IMR-90 (cell line): ENCODE results near the gene LAMB3. TPM values are rescaled to one million over a fixed set of nuclear protein-coding genes. Genes with fewer than 3 reads are reported as not detected.

Source experiments
- ATAC-seq: fragments of 200-7000 bp; cut with Tn5 transposase; 2 replicates; pipeline ENCODE4 v1.9.1; 2020; ENCODE audit warnings: low read depth, mild to moderate bottlenecking, moderate library complexity
- BruUV-seq: library from RNA; stranded (reverse); fragments of 400-500 nt; replicated peaks from 2 replicates; lab custom pipeline; 2021; lab: Mats Ljungman, UMichigan
- CTCF ChIA-PET: fragments of 300-600 bp; formaldehyde crosslinking; extraction: SDS; loops from one replicate; lab custom pipeline; 2021; ENCODE audit warnings: antibody characterized with exemption; lab: Yijun Ruan, JAX
- POLR2A ChIA-PET: fragments of 300-600 bp; sonication (Branson Sonifier 250); formaldehyde crosslinking; loops from one replicate; lab custom pipeline; 2022; ENCODE audit warnings: antibody characterized with exemption; ENCODE audit not compliant: unreplicated experiment; lab: Charles Lee
- DNase-seq: peaks from one replicate; pipeline ENCODE4 v3.0.0; 2013
- H2AFZ ChIP-seq: replicated peaks from 2 replicates; pipeline ENCODE3; 2013; ENCODE audit warnings: low read length, mild to moderate bottlenecking; ENCODE audit not compliant: poor library complexity
- H2AK5ac ChIP-seq: 2 replicates; pipeline ENCODE4 v1.6.1; 2013; ENCODE audit warnings: low read depth, low read length, inconsistent platforms
- H2AK9ac ChIP-seq: replicated peaks from 2 replicates; pipeline ENCODE3; 2013; ENCODE audit warnings: mild to moderate bottlenecking, low read depth, low read length, moderate library complexity; ENCODE audit not compliant: poor library complexity
- H2BK120ac ChIP-seq: 2 replicates; pipeline ENCODE4 v1.6.1; 2013; ENCODE audit warnings: low read depth, low read length, inconsistent platforms
- H2BK15ac ChIP-seq: 3 replicates; pipeline ENCODE4 v1.6.1; 2013; ENCODE audit warnings: low read depth, low read length, inconsistent platforms
- H2BK20ac ChIP-seq: 2 replicates; pipeline ENCODE4 v1.6.1; 2013; ENCODE audit warnings: low read depth, mild to moderate bottlenecking, inconsistent platforms, low read length, moderate library complexity
- H2BK5ac ChIP-seq: 2 replicates; pipeline ENCODE4 v1.6.1; 2013; ENCODE audit warnings: mild to moderate bottlenecking, low read depth, low read length, inconsistent platforms; ENCODE audit not compliant: poor library complexity, severe bottlenecking
- H3K14ac ChIP-seq: replicated peaks from 2 replicates; pipeline ENCODE4 v1.6.1; 2013; ENCODE audit warnings: low read depth, low read length, inconsistent platforms
- H3K18ac ChIP-seq: 2 replicates; pipeline ENCODE4 v1.6.1; 2013; ENCODE audit warnings: low read depth, low read length, control low read depth
- H3K23ac ChIP-seq: 2 replicates; pipeline ENCODE4 v1.6.1; 2013; ENCODE audit warnings: low read depth, low read length, inconsistent platforms
- H3K27ac ChIP-seq: 2 replicates; pipeline ENCODE4 v1.5.1; 2013; ENCODE audit warnings: mild to moderate bottlenecking, control low read depth, low read length; ENCODE audit not compliant: insufficient read depth
- H3K27me3 ChIP-seq: 2 replicates; pipeline ENCODE4 v1.6.1; 2013; ENCODE audit warnings: low read length; ENCODE audit not compliant: control insufficient read depth, insufficient read depth
- H3K36me3 ChIP-seq: 2 replicates; pipeline ENCODE4 v1.6.1; 2013; ENCODE audit warnings: low read length, mixed read lengths; ENCODE audit not compliant: control insufficient read depth, insufficient read depth
- H3K4ac ChIP-seq: 2 replicates; pipeline ENCODE4 v1.6.1; 2013; ENCODE audit warnings: low read depth, low read length, inconsistent platforms
- H3K4me1 ChIP-seq: 2 replicates; pipeline ENCODE4 v1.6.1; 2013; ENCODE audit warnings: low read length, mixed read lengths; ENCODE audit not compliant: control insufficient read depth, insufficient read depth
- H3K4me2 ChIP-seq: 2 replicates; pipeline ENCODE4 v1.6.1; 2013; ENCODE audit warnings: low read depth, mild to moderate bottlenecking, control low read depth, low read length, moderate library complexity
- H3K4me3 ChIP-seq: 2 replicates; pipeline ENCODE4 v1.5.1; 2013; ENCODE audit warnings: low read depth, mild to moderate bottlenecking, control low read depth, low read length, moderate library complexity; ENCODE audit not compliant: insufficient read depth
- H3K56ac ChIP-seq: 2 replicates; pipeline ENCODE4 v1.6.1; 2013; ENCODE audit warnings: low read length, inconsistent platforms; ENCODE audit not compliant: insufficient read depth; ENCODE audit errors: extremely low read depth
- H3K79me1 ChIP-seq, 2 experiments: 2 replicates each; pipeline ENCODE4 v1.6.1; 2013; ENCODE audit warnings: low read length in 2 of 2, inconsistent platforms in 1 of 2, low read depth in 1 of 2
- H3K9ac ChIP-seq: 2 replicates; pipeline ENCODE4 v1.6.1; 2013; ENCODE audit warnings: low read depth, low read length, control low read depth
- H3K9me1 ChIP-seq: 2 replicates; pipeline ENCODE4 v1.6.1; 2013; ENCODE audit warnings: low read length, inconsistent platforms; ENCODE audit not compliant: insufficient read depth
- H3K9me3 ChIP-seq: 2 replicates; pipeline ENCODE4 v1.6.1; 2013; ENCODE audit warnings: low read length; ENCODE audit not compliant: control insufficient read depth, insufficient read depth
- H4K20me1 ChIP-seq: 2 replicates; pipeline ENCODE4 v1.6.1; 2013; ENCODE audit warnings: low read length, inconsistent platforms; ENCODE audit not compliant: insufficient read depth
- H4K5ac ChIP-seq: 2 replicates; pipeline ENCODE4 v1.6.1; 2013; ENCODE audit warnings: mild to moderate bottlenecking, low read depth, low read length, control low read depth
- H4K8ac ChIP-seq, 2 experiments: 2 replicates each; pipeline ENCODE4 v1.6.1; 2013; ENCODE audit warnings: low read depth in 2 of 2, low read length in 2 of 2, control low read depth in 1 of 2, inconsistent platforms in 1 of 2
- H4K91ac ChIP-seq: 2 replicates; pipeline ENCODE4 v1.6.1; 2013; ENCODE audit warnings: low read depth, low read length, inconsistent platforms; ENCODE audit not compliant: insufficient read depth
- BHLHE40 ChIP-seq: fragments of 150-350 bp; IDR thresholded peaks from 2 replicates; pipeline ENCODE4 v1.6.1; 2016; ENCODE audit warnings: mild to moderate bottlenecking, low read depth, low read length
- CEBPB ChIP-seq: IDR thresholded peaks from 2 replicates; pipeline ENCODE4 v1.6.1; 2012; ENCODE audit warnings: low read depth, low read length, improper control_type of control experiment
- CHD1 ChIP-seq: IDR thresholded peaks from 2 replicates; pipeline ENCODE4 v1.6.1; 2012; ENCODE audit warnings: low read depth, low read length, improper control_type of control experiment
- CTCF ChIP-seq: conservative IDR thresholded peaks from 2 replicates; pipeline ENCODE4 v1.5.1; 2012; ENCODE audit warnings: mild to moderate bottlenecking, low read depth, low read length, improper control_type of control experiment
- ELK1 ChIP-seq: fragments of 150-350 bp; IDR thresholded peaks from 2 replicates; pipeline ENCODE4 v1.6.1; 2016; ENCODE audit warnings: low read depth, mild to moderate bottlenecking, low read length, moderate library complexity, borderline replicate concordance
- FOS ChIP-seq: fragments of 150-350 bp; IDR thresholded peaks from 2 replicates; pipeline ENCODE4 v1.6.1; 2016; ENCODE audit warnings: low read depth, low read length
- MAFK ChIP-seq: IDR thresholded peaks from 2 replicates; pipeline ENCODE4 v1.6.1; 2012; ENCODE audit warnings: low read depth, low read length, improper control_type of control experiment
- MAZ ChIP-seq: IDR thresholded peaks from 2 replicates; pipeline ENCODE4 v1.6.1; 2012; ENCODE audit warnings: low read depth, mild to moderate bottlenecking, low read length, improper control_type of control experiment, moderate library complexity, borderline replicate concordance
- MXI1 ChIP-seq: IDR thresholded peaks from 2 replicates; pipeline ENCODE4 v1.6.1; 2012; ENCODE audit warnings: low read depth, mild to moderate bottlenecking, low read length, moderate library complexity, borderline replicate concordance
- NFE2L2 ChIP-seq: fragments of 150-350 bp; IDR thresholded peaks from 2 replicates; pipeline ENCODE4 v1.6.1; 2016; ENCODE audit warnings: low read depth, mild to moderate bottlenecking, low read length
- POLR2A ChIP-seq: IDR thresholded peaks from 2 replicates; pipeline ENCODE4 v1.6.1; 2012; ENCODE audit warnings: mild to moderate bottlenecking, low read depth, low read length
- RAD21 ChIP-seq: IDR thresholded peaks from 2 replicates; pipeline ENCODE4 v1.6.1; 2012; ENCODE audit warnings: low read length, improper control_type of control experiment
- RCOR1 ChIP-seq: IDR thresholded peaks from 2 replicates; pipeline ENCODE4 v1.6.1; 2012; ENCODE audit warnings: mild to moderate bottlenecking, low read length, improper control_type of control experiment; ENCODE audit not compliant: insufficient replicate concordance
- RFX5 ChIP-seq: IDR thresholded peaks from 2 replicates; pipeline ENCODE4 v1.8.0; 2012; ENCODE audit warnings: low read depth, mild to moderate bottlenecking, low read length, moderate library complexity
- SMC3 ChIP-seq: fragments of 150-350 bp; IDR thresholded peaks from 2 replicates; pipeline ENCODE4 v1.6.1; 2016; ENCODE audit warnings: low read depth, mild to moderate bottlenecking, antibody characterized with exemption, low read length, moderate library complexity
- USF2 ChIP-seq: fragments of 150-350 bp; IDR thresholded peaks from 2 replicates; pipeline ENCODE4 v1.6.1; 2017; ENCODE audit warnings: mild to moderate bottlenecking, antibody characterized with exemption, low read length, low read depth
- WGBS, 2 experiments: methylation state at CpG; one replicate each; pipeline versions ENCODE4 v1.1.5 to v1.1.7; 2013; ENCODE audit warnings: missing lambda C conversion rate in 2 of 2; ENCODE audit not compliant: insufficient read length in 1 of 2; ENCODE audit errors: extremely low coverage in 2 of 2; 5-methylcytosine and 5-hydroxymethylcytosine counted together
- dilution Hi-C: fragments of 300-500 bp; cut with HindIII; formaldehyde crosslinking; loops from one replicate; pipeline ENCODE4 v1.14.3; 2018; ENCODE audit warnings: low sequenced_read_pairs; ENCODE audit not compliant: unreplicated experiment
- in situ Hi-C: fragments of 300-500 bp; cut with MboI; formaldehyde crosslinking; loops from 3 replicates; pipeline ENCODE4 v1.14.3; 2019; ENCODE audit warnings: low sequenced_read_pairs, inconsistent platforms, mixed read lengths
- intact Hi-C: fragments of 100-400 bp; cut with micrococcal nuclease; formaldehyde crosslinking; loops from 2 replicates; pipeline ENCODE4 v1.10.0; 2022
- polyA plus RNA-seq, 3 experiments: library from polyadenylated mRNA; depleted of rRNA; stranded (reverse); fragments of >200 nt; gene quantifications; 2 replicates each; pipeline ENCODE4 v1.2.3, GENCODE V29; 2012; ENCODE audit warnings: low replicate concordance in 1 of 3
- total RNA-seq: library from RNA; depleted of rRNA; stranded (reverse); fragments of >200 nt; gene quantifications from 2 replicates; pipeline ENCODE4 v1.2.3, GENCODE V29; 2012

Gene LAMB3
- total and polyA plus RNA-seq, 2 of the 4 experiments (the other 2 are of a cell fraction): 0.72 to 2.1 TPM

GRCh38 chr1:209635850-209636249, 16.4 kb downstream of the LAMB3 start:
- POLR2A ChIA-PET: no interaction called here
- dilution Hi-C loops: no loop called here

More at GRCh38 chr1:209635850-209636249, 16.4 kb downstream of the LAMB3 start:
- Histone ChIP-seq H3K27me3 (no peaks in the 10 kb centered on the region), H3K36me3 (no peaks in the 10 kb centered on the region), H3K4me2 (no peak overlapping the region), H4K8ac (no peak overlapping the region), H3K9ac (no peak overlapping the region), H3K18ac (no peak overlapping the region), H3K9me1 (no peaks in the 10 kb centered on the region; the same call in 1 of the 2 replicates), H3K4me3 (no peak overlapping the region), H2BK20ac (no peak overlapping the region), H3K4ac (no peak overlapping the region), H2BK5ac (no peak overlapping the region), H3K27ac (no peak overlapping the region), H2AFZ (no peak overlapping the region), H3K4me1 (0 out of 2 replicates have a peak, but pooled peaks cover 2% of the 10 kb centered on the region), H3K9me3 (no peaks in the 10 kb centered on the region), H2AK9ac (no peak overlapping the region), H4K91ac (no peak overlapping the region), H3K14ac (no peak overlapping the region), H4K5ac (no peak overlapping the region), H2BK15ac (no peak overlapping the region), H2BK120ac (no peak overlapping the region), H3K23ac (no peak overlapping the region), H3K56ac (no peak overlapping the region), H4K20me1 (no peaks in the 10 kb centered on the region), H2AK5ac (no peak overlapping the region), H3K79me1 (no peaks in the 10 kb centered on the region)
- in situ Hi-C loops (no loop called here), intact Hi-C loops (no loop called here)
- WGBS, 2 experiments: 74% methylated on average over 2 of the region's 5 CpGs; no CpG with 5 or more reads in 1 of the 2 experiments
- TF ChIP-seq ELK1 (no peak), CEBPB (no peak), MXI1 (no peak), RCOR1 (no peak), BHLHE40 (no peak), USF2 (no peak), SMC3 (no peak), POLR2A (no peak), CHD1 (no peak), RFX5 (no peak), NFE2L2 (no peak), MAFK (no peak), RAD21 (no peak), CTCF (no peak), MAZ (no peak), FOS (no peak)
- ATAC-seq (no peak), DNase-seq (no peak)
- CTCF ChIA-PET: no interaction called here
- BruUV-seq: no TSS peak
